BE2C (cell line): ENCODE measurements around the gene BUB1B.

Source experiments
- DNase-seq: peaks from one replicate; pipeline ENCODE4 v3.0.0-alpha.2; 2020
- H3K27me3 ChIP-seq: fragments of 250-450 bp; sonication (Bioruptor Pico); 2 replicates; pipeline ENCODE4 v1.5.1; 2020; ENCODE audit warnings: mild to moderate bottlenecking
- H3K36me3 ChIP-seq: fragments of 250-450 bp; sonication (Bioruptor Pico); 2 replicates; pipeline ENCODE4 v1.5.1; 2020; ENCODE audit warnings: mild to moderate bottlenecking
- H3K4me1 ChIP-seq: fragments of 250-450 bp; sonication (Bioruptor Pico); 2 replicates; pipeline ENCODE4 v1.5.1; 2020
- H3K4me3 ChIP-seq: 2 replicates; pipeline ENCODE4 v1.5.1; 2011; ENCODE audit warnings: low read depth, low read length
- H3K9me3 ChIP-seq: fragments of 250-450 bp; sonication (Bioruptor Pico); 2 replicates; pipeline ENCODE4 v1.5.1; 2020
- TF ChIP-seq, protein P1 (sequence below): IDR thresholded peaks from 2 replicates; pipeline ENCODE4 v1.5.1; 2012; ENCODE audit warnings: mild to moderate bottlenecking, low read depth, low read length

The BUB1B gene

DNA sequence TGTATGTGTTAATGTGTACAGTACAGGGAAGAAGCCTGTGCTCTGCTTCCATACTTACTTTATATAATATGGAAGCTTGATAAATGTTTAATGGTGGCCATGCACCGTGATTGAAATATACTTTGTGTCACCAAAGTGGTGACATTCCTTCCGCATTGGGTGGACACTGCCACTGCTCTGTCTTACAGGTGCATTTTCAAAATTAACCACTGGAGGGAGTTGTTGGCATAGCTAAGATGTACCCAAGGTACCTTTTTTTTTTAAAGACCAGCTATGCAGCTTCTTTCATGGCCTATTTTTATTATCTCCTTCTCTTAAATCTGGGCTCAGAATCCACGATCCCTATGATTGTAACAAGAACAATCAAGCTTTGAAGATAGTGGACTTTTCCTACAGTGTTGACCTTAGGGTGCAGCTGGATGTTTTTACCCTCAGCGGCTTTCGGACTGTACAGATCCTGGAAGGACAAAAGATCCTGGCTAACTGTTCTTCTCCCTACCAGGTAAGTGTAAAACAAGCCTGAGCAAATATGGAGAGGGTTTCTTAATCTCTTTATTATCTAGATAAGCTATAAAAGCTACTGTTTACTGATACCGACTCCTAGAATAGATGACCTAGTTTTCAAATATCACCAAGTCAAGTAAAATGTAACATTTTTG is 56.4 kb downstream of the BUB1B start:
- Histone ChIP-seq H3K9me3 (no peaks in the 10 kb centered on the region), H3K36me3 (peaks cover 85% of the 10 kb centered on the region), H3K4me1 (no peaks in the 10 kb centered on the region), H3K27me3 (no peaks in the 10 kb centered on the region), H3K4me3 (no peak overlapping the region)
- peak; percentile 58 for DNase-seq
- TF ChIP-seq, protein P1, sequence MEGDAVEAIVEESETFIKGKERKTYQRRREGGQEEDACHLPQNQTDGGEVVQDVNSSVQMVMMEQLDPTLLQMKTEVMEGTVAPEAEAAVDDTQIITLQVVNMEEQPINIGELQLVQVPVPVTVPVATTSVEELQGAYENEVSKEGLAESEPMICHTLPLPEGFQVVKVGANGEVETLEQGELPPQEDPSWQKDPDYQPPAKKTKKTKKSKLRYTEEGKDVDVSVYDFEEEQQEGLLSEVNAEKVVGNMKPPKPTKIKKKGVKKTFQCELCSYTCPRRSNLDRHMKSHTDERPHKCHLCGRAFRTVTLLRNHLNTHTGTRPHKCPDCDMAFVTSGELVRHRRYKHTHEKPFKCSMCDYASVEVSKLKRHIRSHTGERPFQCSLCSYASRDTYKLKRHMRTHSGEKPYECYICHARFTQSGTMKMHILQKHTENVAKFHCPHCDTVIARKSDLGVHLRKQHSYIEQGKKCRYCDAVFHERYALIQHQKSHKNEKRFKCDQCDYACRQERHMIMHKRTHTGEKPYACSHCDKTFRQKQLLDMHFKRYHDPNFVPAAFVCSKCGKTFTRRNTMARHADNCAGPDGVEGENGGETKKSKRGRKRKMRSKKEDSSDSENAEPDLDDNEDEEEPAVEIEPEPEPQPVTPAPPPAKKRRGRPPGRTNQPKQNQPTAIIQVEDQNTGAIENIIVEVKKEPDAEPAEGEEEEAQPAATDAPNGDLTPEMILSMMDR: peak; percentile 83

DNA sequence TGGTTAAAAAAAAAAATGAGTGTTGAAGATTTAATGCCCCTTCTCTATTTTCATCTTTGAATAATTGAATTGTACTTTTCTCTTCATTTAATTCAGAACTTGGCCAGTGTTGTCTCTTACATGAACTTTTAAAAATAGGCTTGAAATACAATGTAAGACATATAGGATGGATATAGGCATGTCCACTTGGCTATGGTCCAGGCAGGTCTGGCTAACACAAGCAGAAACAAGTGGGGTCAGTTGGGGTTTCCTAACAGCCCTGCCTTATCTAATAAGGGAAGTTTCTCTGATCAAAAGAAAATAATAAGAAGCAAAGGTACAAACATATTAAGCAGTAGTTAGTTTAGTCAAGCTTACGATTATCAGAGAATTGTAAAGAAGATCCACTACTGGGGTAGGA is 58.9 kb downstream of the BUB1B start:
- peaks cover 73% of the 10 kb centered on the region for H3K36me3 ChIP-seq

GRCh38 chr15:40222131-40222530 is 61.3 kb downstream of the BUB1B start:
- DNase-seq: no peak
- H3K4me1 ChIP-seq: no peaks in the 10 kb centered on the region
- no peaks in the 10 kb centered on the region for H3K27me3 ChIP-seq
- peaks cover 57% of the 10 kb centered on the region for H3K36me3 ChIP-seq
- TF ChIP-seq, protein P1: no peak
- H3K9me3 ChIP-seq: no peaks in the 10 kb centered on the region
- H3K4me3 ChIP-seq: no peak overlapping the region

More for the DNA sequence above, 58.9 kb downstream of the BUB1B start:
- Histone ChIP-seq H3K4me3 (no peak overlapping the region), H3K9me3 (no peaks in the 10 kb centered on the region), H3K4me1 (no peaks in the 10 kb centered on the region), H3K27me3 (no peaks in the 10 kb centered on the region)
- TF ChIP-seq, protein P1: no peak
- DNase-seq: no peak

GRCh38 chr15:40226736-40227135 is 65.9 kb downstream of the BUB1B start:
- TF ChIP-seq, protein P1: no peak
- peaks cover 26% of the 10 kb centered on the region for H3K36me3 ChIP-seq
- no peaks in the 10 kb centered on the region for H3K27me3 ChIP-seq
- H3K4me3 ChIP-seq: no peak overlapping the region
- H3K4me1 ChIP-seq: no peaks in the 10 kb centered on the region; the same call in 1 of the 2 replicates
- H3K9me3 ChIP-seq: no peaks in the 10 kb centered on the region
- no peak for DNase-seq

DNA sequence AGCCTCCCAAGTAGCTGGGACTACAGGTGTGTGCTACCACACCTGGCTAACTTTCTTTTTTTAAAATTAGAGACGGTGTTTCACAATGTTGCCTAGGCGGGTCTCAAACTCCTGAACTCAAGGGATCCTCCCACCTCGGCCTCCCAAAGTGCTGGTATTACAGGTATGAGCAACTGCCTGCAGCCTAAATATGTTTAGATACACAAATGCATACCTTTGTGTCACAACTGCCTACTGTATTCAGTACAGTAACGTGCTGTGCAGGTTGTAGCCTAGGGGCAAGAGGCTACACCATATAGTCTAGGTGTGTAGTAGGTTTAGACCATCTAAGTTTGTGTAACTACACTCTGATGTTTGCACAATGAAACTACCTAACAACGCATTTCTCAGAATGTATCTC is 68.4 kb downstream of the BUB1B start:
- H3K4me3 ChIP-seq: no peak overlapping the region
- no peak for DNase-seq
- no peaks in the 10 kb centered on the region for H3K27me3 ChIP-seq
- H3K36me3 ChIP-seq: peaks cover 16% of the 10 kb centered on the region
- no peaks in the 10 kb centered on the region; the same call in 1 of the 2 replicates for H3K4me1 ChIP-seq
- no peaks in the 10 kb centered on the region for H3K9me3 ChIP-seq
- TF ChIP-seq, protein P1: no peak

DNA sequence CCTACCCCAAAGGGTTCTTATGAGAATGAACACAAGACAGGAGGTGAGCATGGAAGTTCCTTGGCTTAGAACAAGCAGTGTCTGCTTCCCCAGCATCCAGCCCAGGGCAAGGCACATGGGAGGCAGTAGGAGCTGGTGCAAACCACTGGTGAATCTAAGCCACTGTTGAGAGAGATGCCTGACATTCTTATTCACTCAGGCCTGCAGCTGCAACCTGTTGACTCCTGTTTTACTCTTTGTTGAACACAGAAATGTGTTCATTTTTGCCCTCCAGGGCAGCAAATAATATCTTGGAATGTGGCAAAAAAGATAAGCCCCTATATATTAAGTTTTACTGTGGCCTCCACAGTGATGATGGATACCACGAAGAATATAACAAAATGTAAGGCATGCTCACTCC is 69.1 kb downstream of the BUB1B start:
- TF ChIP-seq, protein P1: no peak
- Histone ChIP-seq H3K4me1 (no peaks in the 10 kb centered on the region; the same call in 1 of the 2 replicates), H3K27me3 (no peaks in the 10 kb centered on the region), H3K9me3 (no peaks in the 10 kb centered on the region), H3K4me3 (no peak overlapping the region), H3K36me3 (peaks cover 14% of the 10 kb centered on the region)
- no peak for DNase-seq
